HG03342 (cell line): Measurements from ENCODE around the gene PRDM10.
A peak's percentile ranks its signal among the peaks of the same experiment; 100 is the strongest.

Experiments
- ATAC-seq: cut with Tn5 transposase; IDR thresholded peaks from one replicate; pipeline ENCODE4 v1.9.1; 2021; ENCODE audit warnings: mild to moderate bottlenecking, moderate library complexity; ENCODE audit not compliant: unreplicated experiment

PRDM10 gene

GRCh38 chr11:130008326-130008725 is 5.7 kb upstream of the PRDM10 start:
- no peak for ATAC-seq

GRCh38 chr11:130006929-130007328 is 4.3 kb upstream of the PRDM10 start:
- ATAC-seq: no peak

- ATAC-seq: peak; percentile 12
Measured at GRCh38 chr11:130003717-130004001, 1.0 kb upstream of the PRDM10 start.

GRCh38 chr11:130002846-130003716 is 446 bp upstream of the PRDM10 start:
- ATAC-seq: peak; percentile 74

GRCh38 chr11:130001461-130002351 is 929 bp downstream of the PRDM10 start:
- peak; percentile 27 for ATAC-seq

GRCh38 chr11:130000552-130001176 is 2.0 kb downstream of the PRDM10 start:
- no peak for ATAC-seq

- no peak for ATAC-seq
Measured at GRCh38 chr11:129999407-129999806, 3.2 kb downstream of the PRDM10 start.

GRCh38 chr11:129998905-129999304 is 3.7 kb downstream of the PRDM10 start:
- ATAC-seq: no peak

- ATAC-seq: no peak
Measured at GRCh38 chr11:129998107-129998506, 4.5 kb downstream of the PRDM10 start.

GRCh38 chr11:129997513-129997912 is 5.1 kb downstream of the PRDM10 start:
- no peak for ATAC-seq

GRCh38 chr11:129996113-129996870 is 6.3 kb downstream of the PRDM10 start:
- no peak for ATAC-seq

GRCh38 chr11:129995163-129995562 is 7.5 kb downstream of the PRDM10 start:
- ATAC-seq: no peak

GRCh38 chr11:129992161-129992944 is 10.3 kb downstream of the PRDM10 start:
- peak; percentile 72 for ATAC-seq

GRCh38 chr11:129989149-129989813 is 13.4 kb downstream of the PRDM10 start:
- ATAC-seq: no peak

- no peak for ATAC-seq
Measured at GRCh38 chr11:129987950-129988349, 14.7 kb downstream of the PRDM10 start.

- no peak for ATAC-seq
Measured at GRCh38 chr11:129985823-129986222, 16.8 kb downstream of the PRDM10 start.

- ATAC-seq: no peak
Measured at GRCh38 chr11:129980086-129980485, 22.5 kb downstream of the PRDM10 start.

- no peak for ATAC-seq
Measured at GRCh38 chr11:129979046-129979605, 23.5 kb downstream of the PRDM10 start.

- no peak for ATAC-seq
Measured at GRCh38 chr11:129978447-129978846, 24.2 kb downstream of the PRDM10 start.
